Hepatic stellate cell (primary cell): ENCODE measurements around the gene HYAL4.
"Not testable (repeated sequence)": the region's sequence is repeated elsewhere in the genome, so short reads cannot be mapped to it uniquely, and the experiment has no call there.

Source experiments
- DNase-seq: peaks from one replicate; pipeline ENCODE4 v3.0.0; 2011; ENCODE audit warnings: low spot score

Gene HYAL4, protein sequence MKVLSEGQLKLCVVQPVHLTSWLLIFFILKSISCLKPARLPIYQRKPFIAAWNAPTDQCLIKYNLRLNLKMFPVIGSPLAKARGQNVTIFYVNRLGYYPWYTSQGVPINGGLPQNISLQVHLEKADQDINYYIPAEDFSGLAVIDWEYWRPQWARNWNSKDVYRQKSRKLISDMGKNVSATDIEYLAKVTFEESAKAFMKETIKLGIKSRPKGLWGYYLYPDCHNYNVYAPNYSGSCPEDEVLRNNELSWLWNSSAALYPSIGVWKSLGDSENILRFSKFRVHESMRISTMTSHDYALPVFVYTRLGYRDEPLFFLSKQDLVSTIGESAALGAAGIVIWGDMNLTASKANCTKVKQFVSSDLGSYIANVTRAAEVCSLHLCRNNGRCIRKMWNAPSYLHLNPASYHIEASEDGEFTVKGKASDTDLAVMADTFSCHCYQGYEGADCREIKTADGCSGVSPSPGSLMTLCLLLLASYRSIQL

GRCh38 chr7:123844712-123845219 lies at the start of gene HYAL4:
HYAL4 (plus strand) TSS chr7:123845169; CDS start chr7:123868274, 23,105 bp downstream.
- DNase-seq: no peak

- DNase-seq: no peak
Observed at GRCh38 chr7:123795917-123796316, 49.1 kb upstream of the HYAL4 start.

- no peak for DNase-seq
Observed at GRCh38 chr7:123796568-123796967, 48.4 kb upstream of the HYAL4 start.

GRCh38 chr7:123797673-123798531 lies 47.1 kb upstream of the HYAL4 start:
- DNase-seq: no peak

GRCh38 chr7:123798532-123799188 lies 46.3 kb upstream of the HYAL4 start:
- no peak for DNase-seq

DNA sequence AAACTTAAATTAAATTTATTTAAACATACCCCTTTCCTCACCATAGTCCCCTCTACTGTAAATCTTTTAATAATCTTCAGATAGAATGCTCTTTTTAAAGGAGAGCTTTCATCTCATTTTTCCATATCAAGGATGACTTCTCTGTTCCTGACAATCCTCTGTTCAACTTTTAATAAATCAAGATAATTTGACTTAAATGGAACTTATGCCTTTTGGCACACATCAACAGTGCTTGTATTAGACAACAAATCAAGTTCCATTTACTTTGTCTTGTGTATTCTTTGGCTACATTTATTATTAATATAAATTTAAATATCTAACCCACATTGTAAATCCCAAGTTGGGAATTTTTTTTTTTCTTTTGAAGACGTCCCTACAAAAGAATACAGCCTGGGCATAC lies 42.7 kb upstream of the HYAL4 start:
- no peak for DNase-seq

GRCh38 chr7:123805287-123805686 lies 39.7 kb upstream of the HYAL4 start:
- DNase-seq: no peak

- no peak for DNase-seq
Observed at GRCh38 chr7:123809471-123809870, 35.5 kb upstream of the HYAL4 start.

- no peak for DNase-seq
Observed at GRCh38 chr7:123811056-123811455, 33.9 kb upstream of the HYAL4 start.

- DNase-seq: no peak
Observed at GRCh38 chr7:123816916-123817315, 28.1 kb upstream of the HYAL4 start.

- DNase-seq: no peak
Observed at GRCh38 chr7:123819001-123819400, 26.0 kb upstream of the HYAL4 start.

DNA sequence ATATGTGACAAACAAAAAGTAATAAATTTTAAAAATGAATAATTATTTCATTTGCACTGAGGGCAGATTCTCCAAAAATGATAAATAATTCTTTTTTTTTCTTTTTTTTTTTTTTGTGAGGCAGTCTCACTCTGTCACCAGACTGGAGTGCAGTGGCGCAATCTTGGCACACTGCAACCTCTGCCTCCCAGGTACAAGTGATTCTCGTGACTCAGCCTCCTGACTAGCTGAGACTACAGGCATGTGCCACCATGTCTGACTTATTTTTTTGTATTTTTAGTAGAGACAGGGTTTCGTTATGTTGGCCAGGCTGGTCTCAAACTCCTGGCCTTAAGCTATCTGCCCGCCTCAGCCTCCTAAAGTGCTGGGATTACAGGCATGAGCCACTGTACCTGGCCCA lies 25.2 kb upstream of the HYAL4 start:
- DNase-seq: not testable (repeated sequence)

GRCh38 chr7:123820864-123821263 lies 24.1 kb upstream of the HYAL4 start:
- DNase-seq: no peak

GRCh38 chr7:123821320-123821719 lies 23.6 kb upstream of the HYAL4 start:
- no peak for DNase-seq

DNA sequence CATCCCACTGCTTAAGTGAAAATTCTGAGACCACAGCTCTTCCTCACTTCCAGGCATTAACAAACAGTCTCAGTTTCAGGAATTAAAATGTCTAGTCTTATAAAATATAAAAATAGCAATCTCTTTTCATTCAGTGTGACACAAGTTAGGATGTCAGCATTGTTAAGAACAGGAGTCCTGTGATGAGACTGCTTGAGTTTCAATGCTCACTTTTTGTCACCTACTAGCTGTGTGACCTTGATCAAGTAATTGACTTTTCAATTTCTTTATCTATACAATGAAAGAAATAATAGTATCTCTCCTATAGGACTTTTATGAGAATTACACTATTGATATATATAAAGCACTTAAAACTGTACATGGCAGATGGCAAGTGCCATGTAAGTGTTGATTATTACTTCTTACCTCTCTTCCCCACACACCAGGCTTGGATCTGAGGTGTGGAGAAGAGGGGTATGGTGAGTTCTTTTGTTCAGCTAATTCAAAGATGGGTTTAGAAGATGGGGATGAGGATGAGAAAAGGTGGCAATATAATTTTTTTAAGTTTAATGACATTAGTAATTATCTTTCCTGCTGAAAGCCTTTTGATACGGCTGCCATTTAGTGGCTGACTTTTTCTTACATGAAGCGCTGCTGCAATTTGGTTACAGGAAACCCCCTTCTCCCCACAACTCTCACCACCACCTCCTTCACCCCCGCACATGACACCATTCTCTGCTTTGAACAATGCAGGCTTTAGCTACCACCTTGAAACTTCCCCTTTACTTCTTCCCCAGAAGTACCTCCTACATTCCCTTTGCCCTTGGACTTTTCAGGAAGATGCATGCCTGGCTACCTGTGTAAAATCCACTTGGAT lies 20.8 kb upstream of the HYAL4 start:
- no peak for DNase-seq

- DNase-seq: no peak
Observed at GRCh38 chr7:123824754-123825067, 20.3 kb upstream of the HYAL4 start.

DNA sequence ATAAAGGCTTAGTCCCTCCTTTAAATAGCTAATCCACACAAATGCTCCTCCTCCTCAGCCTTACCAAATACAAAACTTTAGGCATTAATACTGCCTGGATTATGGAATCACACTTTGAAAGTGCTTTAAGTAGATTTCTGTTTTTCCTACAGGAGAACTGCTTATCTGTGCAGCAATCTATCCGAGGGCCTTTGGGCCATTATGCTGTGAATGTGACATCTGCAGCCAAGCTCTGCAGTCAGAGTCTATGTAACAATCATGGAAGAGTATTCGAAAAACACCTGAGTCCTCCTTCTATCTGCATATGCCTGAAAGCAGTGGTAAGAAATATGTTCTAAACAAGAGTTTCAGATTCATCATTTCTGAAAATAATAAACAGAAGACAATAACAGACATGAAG lies 16.2 kb upstream of the HYAL4 start:
- DNase-seq: no peak

DNA sequence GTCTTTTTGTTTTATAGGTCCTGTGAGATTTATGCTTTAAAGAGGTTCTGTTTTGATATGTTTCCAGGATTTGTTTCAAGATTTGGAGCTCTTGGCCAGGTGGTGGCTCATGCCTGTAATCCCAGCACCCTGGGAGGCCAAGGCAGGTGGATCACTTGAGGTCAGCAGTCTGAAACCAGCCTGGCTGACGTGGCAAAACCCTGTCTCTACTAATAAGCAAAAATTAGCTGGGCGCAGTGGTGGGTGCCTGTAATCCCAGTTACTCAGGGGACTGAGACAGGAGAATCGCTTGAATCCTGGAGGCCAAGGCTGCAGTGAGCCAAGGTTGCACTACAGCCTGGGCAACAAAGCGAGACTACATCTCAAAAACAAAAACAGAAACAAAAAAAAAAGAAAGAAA lies 8.3 kb upstream of the HYAL4 start:
- no peak for DNase-seq

DNA sequence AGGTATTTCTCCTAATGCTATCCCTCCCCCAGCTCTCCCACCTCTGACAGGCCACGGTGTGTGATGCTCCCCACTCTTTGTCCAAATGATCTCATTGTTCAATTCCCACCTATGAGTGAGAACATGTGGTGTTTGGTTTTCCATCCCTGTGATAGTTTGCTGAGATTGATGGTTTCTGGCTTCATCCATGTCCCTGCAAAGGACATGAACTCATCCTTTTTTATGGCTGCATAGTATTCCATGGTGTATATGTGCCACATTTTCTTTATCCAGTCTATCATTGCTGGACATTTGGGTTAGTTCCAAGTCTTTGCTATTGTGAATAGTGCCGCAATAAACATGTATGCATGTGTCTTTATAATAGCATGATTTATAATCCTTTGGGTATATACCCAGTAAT lies 5.9 kb upstream of the HYAL4 start:
- not testable (repeated sequence) for DNase-seq

DNA sequence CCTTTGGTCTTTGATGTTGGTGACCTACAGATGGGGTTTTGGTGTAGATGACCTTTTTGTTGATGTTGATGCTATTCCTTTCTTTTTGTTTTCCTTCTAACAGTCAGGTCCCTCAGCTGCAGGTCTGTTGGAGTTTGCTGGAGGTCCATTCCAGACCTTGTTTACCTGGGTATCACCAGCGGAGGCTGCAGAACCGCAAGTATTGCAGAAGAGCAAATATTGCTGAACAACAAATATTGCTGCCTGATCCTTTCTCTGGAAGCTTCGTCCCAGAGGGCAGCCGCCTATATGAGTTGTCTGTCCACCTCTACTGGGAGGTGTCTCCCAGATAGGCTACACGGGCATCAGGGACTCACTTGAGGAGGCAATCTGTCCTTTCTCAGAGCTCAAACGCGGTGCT lies 827 bp upstream of the HYAL4 start:
- DNase-seq: not testable (repeated sequence)

GRCh38 chr7:123845823-123846216 lies 851 bp downstream of the HYAL4 start:
- no peak for DNase-seq
